Activated CD4-positive, alpha-beta T cell treated with anti-CD3 and anti-CD28 coated beads, Interleukin-2, amount 50 U/mL, for 24 hours (primary cell): ENCODE measurements around the gene VIPR2.

Experiments
- DNase-seq, 2 donors: peaks; one replicate each; pipeline ENCODE4 v3.0.0-alpha.2; 2020; ENCODE audit warnings: low read depth in 1 of 2, low spot score in 1 of 2

Gene VIPR2

DNA sequence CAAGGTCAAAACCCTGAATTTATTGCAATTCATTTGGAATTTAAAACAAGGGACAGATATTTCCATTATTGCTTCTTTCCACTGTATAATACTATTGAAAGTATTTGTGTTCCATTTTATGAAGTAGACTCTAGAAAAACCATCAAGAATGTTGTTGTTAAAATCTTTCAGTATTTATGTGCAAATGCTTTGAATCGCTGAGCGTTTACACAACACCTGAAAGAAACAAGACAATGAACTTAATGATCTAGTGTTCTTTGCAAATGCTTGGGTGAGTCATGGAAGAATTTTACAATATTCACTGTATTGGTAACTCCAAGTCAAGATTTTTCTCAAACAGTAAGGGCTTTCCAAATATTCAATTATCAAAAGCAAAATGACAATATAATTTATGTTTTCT is 97.1 kb downstream of the VIPR2 start:
- no peak for DNase-seq

DNA sequence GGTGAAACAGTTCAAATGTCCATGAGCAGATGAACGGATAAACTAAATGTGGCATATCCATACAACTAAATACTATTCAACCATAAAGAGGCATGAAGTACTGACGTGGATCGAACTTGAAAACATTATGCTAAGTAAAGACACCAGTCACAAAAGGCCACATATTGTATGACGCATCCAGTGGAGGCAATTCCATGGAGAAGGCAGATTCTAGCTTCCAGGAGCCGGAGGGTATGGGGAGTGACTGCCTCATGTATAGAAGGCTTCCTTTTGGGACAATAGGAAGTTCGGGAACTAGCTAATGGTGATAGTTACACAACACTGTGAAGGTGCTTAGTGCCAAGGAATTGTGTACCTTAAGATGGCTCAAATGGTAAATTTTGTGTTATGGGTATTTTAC is 98.4 kb downstream of the VIPR2 start:
- no peak for DNase-seq

DNA sequence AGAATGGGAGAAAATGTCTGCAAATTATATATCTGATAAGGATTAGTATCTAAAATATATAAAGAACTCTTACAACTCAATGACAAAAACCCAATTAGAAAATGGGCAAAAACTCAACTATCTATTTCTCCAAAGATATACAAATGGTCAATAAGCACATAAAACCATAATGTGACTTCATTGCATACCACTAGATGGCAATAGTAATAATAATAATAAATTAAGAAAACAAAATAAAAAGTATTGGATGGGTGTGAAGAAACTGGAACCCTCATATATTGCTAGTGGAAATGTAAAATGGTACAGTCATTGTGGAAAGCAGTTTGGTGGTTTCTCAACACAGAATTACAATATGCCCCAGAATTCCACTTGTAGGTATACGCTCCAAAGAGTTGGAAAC is 98.8 kb downstream of the VIPR2 start:
- DNase-seq, result no peak

DNA sequence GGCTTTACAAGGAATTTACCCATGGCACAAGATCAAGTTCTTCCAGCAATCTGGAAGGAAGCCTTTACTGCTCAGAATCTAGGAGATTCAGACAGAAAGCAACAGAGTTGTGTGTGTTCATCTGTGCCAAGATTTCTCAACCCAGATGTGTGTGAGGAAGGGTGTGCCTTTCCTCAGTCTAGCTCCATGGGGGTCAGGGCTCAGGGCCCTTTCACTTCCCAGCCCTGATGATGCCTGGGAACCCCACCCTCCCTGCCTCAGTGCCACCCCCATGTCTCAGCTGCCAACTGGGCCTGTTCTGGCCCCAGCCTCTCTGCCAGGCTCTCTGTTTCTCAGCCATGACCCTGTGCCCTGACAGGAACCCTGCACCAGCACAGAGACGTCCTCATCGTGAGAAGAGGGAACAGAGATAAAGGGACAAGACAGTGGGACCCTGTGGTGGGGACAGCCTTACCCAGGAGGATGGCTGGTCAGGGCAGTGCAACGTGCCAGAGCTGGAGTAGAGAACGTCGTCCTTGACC is 102.0 kb downstream of the VIPR2 start:
- DNase-seq, result no peak

DNA sequence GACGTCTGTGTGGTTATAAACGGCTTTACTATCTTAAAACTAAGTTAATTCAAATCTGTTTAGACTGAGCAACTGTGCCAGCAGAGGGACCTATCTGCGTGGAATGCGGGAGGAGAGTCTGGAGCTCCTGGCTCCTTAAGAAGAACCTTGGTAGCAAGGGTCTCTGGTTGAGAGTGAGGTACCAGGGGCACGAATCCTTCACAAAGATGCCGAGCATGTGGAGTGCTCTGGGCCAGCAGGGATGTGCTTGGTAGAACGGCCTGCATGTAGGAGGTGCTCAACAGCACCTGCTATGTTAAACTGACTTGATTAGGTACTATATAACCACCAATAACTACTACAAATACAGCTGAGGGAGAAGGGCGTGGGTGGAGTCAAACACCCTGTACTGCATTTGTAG is 102.6 kb downstream of the VIPR2 start:
- no peak for DNase-seq

DNA sequence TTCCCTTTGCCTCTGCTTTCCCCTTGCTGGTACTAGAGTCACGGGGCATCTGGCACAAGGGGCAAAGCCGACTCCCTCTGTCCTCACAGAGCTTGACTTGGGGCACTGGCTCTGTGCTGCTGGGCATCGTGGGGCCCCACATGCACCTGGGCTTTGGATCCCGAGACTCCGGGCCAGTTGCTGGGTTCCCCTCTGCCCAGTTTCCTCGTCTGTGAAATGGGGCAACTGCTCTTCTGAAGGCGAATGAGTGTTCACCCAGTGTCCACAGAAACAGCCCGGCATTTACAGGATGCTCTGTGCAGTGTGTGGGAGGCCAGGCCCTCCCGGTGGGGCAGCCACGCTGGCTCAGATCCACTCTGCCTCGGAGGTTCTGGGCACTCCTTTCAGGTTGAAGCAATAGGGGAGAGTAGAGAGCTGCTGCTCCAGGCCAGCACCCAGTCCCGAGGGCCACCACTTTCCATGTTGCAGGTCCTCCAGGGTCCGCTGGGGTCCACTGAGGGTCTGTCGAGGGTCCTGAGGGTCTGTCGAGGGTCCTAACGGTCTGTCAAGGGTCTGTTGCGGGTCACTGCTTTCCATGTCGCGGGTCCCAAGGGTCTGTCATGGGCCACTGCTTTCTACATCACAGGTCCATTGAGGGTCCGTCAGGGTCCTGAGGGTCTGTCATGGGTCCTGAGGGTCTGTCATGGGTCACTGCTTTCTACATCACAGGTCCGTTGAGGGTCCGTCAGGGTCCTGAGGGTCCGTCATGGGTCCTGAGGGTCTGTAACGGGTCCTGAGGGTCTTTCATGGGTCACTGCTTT is 103.6 kb downstream of the VIPR2 start:
- no peak for DNase-seq

DNA sequence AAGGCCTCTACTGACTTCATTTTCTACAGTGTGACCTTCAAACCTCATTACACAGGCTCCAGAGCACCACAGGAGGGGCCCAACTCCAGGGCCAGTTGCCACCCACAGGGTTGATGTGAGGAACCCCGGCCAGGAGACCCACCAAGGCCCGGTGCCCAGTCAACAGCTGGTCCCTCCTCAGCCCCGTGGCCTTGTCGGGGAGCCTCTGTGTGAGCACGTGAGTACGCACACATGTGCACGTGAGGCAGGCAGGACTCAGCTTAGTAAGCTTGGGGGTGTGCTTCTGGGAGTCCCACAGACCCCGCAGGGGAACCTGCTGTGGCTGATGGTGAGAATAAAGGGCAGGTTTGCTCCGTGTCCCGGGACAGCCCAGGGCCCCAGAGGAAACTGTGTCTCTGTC is 104.5 kb downstream of the VIPR2 start:
- no peak for DNase-seq

DNA sequence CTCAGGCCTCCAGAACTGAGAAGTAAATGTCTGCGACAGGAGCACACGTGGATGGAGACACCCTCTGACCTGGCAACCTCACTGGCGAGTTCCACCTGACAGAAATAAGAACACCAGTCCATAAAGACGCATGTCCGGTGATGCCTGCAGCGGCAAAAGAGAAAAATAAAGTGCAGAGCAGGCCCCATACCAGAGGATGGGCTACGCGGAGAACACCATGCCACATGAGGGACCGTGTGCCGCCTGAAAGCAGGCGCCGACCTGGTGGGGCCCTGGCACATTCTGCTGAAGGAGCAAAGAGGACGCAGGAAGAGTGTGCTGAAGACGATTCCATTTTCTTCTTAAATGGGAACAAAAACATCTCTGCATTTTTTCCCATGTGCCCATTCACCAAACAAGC is 105.0 kb downstream of the VIPR2 start:
- DNase-seq, result no peak

DNA sequence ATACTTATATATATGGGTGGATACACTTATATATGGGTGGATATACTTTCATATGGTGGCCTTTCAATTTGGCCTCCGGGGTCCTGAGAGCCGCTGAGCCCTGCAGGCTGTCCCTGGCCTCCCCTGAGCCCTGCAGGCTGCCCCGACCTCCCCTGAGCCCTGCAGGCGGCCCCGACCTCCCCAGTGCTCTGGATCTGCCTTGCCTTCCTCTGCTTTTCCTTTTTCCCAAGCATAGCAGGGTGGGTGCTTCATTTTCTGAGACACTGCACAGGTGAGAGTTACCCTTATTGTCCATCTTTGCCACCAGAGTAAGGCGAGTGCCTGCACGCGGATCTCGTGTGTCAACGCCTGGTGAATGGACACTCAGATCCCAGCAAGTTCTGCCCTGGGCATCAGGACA is 106.6 kb downstream of the VIPR2 start:
- no peak for DNase-seq

DNA sequence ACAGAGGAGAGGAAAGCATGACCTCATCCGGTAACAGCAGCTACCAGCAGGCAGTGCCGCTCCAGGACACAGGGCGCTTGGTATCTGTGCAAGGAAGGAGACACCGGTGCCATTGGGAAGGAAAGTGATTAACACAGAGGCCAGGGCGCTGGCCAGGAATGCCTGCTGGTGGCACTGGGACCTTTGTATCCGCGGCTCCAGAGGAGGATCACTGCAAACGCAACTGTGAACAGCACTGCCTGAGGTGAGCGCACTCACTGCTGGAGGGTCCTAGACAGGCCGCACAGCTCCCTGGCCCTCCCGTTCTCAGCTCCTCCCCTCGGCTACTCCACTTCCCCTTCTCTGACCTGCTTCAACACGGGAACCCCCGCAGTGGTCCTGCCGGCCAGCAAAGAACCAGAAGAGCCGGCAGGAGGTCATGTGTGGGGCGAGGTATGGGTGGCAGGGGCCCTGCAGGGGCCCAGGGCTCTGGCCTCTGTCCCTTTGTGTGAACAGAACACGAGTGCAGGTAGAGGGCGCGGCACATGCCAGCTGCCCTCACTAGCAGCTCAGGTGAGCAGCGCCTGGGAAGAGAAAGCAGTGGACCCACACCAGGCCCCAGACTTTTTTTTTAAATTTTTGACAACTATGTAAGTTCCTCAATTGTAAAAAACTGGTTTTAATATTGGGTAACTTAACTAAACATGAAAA is 107.6 kb downstream of the VIPR2 start:
- DNase-seq, result no peak

DNA sequence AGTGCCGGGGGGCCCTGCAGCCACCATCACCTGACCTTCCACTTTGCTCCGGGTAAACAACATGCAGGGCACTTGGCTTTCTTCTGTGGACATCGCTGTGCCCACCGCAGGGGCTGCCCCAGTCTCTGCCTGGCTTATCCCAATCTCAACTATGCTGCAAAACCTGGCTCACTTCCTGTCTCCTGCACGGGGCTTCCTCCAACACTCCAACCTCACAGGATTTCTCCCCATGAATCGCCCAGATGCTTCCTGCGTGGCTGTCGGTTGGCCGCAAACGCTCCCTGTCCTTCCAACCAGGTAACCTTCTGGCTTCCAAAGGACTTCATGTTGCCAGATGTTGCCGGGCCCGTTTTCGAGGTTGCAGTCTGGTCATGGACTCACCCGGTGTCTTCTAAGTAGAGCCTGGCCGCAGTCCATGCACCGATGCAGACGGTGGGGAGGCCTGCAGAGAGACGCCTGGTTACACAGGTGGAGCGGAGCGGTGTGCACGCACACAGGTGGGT is 109.0 kb downstream of the VIPR2 start:
- DNase-seq, result no peak

DNA sequence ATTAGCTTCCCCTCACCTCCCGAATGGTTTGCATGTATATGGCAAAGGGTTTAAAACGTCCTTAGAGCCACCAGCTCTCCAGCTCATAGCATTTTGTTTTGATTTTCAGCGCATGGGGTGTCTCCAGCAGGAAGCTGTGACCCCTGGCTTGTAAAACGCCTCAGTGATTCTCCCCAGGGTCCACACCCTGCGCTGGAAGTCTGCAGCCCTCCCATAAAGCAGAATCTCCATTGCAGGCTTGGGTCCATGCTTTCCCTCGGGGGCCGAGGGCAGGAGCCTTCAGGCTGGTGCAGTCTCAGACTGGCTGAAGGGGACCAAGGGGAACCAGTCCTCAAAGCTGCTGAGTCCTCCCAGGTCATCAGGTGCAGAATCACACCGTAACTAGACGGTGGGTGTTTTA is 109.7 kb downstream of the VIPR2 start:
- DNase-seq, result no peak

DNA sequence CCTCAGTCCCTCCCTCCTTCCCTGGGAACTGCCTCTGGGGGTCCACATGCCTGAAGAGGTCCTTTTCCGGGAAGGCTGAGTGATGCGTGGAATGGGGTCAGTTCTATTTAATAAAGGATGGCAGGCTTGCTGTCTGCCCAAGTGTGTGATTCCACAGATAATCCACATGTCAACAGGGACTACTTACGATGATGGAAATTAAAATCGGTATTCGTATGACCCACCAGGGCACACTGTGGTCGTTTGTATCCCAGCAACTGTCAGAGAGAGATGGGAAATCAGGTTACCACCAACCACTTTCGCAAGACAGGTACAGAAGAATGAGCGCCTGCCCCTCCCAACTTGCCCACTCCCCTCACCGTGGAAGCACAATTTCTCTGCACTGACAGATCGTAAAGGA is 110.3 kb downstream of the VIPR2 start:
- no peak for DNase-seq

DNA sequence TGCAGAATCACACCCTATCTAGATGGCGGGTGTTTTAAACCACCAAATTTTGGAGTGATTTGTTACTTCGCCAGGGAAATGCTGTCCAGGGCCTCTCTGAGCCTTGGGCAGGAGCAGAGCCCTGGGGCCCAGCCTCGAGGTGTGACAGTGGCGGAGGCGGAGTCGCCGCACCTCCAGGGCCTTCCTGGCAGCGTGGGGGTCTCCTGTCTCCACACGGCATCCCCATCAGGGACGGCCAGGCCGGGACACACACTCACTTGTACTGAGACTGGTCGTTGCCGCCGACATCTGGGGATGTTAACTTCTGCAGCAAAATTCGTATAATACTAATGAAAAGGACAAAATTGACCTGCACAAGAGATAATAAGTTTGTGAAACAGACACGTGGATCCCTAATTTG is 110.7 kb downstream of the VIPR2 start:
- no peak for DNase-seq

DNA sequence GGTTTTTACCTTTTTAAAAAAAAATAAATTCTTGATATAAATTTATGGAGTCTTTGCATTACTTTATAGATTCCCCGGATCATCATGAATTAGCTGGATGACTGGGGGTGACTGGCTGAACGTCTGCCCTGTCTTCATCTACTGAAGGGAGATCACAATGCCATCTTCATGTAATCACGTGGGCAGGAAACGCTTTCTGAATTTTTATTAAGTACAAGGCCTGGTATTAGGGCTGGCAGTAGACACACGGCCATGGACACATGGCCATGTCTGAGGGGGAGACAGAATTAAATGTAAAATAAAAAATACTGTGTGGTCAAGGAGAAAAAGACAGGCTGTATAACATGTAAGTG is 111.2 kb downstream of the VIPR2 start:
- no peak for DNase-seq

DNA sequence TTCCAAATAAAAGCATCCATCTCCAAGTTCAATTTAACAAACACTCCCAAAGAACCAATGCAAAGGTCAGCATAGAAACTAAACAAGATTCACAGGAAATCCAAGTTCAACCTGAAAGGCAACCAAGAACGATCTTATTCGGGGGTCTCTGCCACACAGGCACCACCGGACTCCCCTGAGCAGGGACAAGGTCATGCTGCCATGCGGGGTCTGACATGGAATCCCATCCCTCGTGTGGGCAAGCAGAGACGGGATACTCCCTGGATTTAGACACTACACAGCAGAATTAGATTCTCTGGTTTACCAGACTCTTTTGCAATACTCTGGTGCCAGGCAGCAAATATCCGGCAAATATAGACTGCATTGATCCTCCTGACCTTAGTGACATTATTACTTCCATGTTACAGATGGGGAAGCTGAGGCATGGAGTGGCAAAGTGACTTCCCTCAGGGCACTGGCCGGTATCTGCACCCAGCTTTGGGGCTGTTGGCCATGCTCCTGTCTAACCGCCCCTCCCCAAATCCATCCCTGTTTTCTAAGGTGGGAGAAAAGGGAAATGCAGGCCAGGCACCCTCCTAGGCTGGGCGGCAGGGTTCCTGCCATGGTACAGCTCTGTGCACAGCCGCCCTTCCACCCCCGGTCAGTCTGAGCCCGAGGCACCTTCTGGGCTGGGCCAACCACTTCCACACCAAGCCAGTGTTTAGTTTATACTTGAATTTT is 111.8 kb downstream of the VIPR2 start:
- DNase-seq, result no peak

DNA sequence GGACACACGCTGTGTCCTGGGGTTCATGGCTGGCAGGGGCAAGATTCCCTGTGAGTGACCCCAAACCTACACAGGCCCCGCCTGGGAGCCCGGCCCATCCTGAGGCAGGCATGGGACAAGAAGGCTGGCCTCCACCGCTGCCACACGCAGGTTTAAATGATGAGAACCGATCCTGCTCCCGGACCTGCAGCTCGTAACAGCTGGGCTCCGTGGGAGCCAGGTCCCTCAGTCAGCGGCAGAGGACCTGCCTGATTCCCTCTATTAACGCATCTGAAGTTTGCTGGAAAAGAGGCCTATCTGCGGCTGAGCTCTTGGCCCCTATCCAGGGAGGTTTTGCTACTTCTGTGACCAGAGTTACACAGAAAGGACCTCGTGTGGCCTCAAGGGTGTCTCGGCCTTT is 112.3 kb downstream of the VIPR2 start:
- no peak for DNase-seq

DNA sequence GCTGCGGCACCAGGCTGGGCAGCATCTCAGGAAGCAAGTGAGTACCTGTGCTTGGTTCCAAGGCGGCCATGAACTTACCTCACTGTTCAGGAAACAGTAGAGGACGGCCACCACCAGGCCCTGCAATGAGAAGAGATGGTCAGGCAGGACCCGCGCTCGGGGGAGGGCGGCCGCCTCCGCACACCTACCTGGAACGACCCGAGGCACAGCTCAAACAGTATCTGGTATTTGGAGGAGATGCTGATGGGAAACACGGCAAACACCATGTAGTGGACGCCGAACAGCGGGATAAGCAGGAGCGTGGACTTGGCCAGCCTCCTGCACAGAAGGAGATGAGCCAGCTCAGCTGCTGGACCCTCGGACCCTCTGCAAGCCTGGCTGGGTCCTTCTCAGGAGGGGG is 112.9 kb downstream of the VIPR2 start:
- DNase-seq, result no peak

DNA sequence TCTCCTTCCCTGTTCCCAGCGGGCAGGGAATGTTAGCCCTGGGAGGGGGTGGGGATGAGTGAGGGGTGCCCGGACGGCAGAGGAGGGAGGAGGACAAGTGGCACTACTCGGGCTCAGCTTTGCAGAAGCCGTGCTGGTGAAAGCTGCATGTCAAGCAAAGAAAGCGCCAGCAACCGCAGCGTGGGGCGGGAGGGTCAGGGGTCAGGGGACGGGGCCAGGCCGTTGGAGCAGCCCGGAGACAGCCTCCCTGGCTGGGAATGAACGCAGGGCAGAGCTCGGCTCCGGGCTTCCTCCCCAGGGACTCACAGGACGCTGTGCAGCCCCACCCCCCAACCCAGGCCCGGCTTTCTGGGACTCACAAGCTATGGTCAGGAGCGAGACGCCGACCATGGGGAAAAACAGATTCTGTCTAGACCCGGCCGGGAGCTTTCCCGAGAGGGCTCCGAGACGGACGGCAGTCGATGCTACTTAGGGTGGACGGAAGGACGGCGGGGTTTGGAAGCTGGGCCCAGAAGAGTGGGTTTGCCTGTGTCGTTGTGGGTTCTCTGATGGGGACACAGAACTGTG is 113.4 kb downstream of the VIPR2 start:
- no peak for DNase-seq

DNA sequence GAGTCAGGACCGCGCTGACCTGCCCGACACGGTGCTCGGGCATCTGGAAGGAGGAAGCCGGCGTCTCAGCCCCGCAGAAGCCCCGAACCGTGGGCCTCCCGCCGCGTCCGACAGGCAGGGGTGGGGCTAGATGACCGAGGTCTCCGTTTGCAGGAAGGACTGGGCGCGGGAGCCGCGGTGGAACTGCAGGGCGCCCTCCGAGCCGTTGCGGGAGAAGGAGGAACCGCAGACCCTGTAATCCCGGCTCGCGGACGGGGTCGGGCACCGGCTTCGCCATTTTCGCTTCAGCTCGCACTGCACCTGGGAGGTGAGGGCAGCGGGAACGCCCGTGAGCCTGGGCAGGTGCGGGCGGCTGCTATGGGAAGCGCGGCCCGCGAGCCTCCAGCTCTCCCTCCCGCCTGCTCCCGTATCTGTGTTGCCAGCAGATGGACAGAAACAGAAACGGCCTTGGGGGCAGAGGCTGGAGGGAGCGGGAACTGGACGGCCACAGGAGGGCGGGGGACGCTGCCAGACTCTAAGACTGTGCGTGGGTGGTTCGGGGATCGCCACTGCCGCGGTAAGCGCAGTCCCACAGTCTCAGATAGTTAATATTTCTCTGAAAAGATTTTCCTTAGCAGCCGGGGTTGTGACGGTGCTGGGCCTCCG is 114.1 kb downstream of the VIPR2 start:
- no peak for DNase-seq
